ENCODE data around the gene UBAC1. TPM values are rescaled to one million over a fixed set of nuclear protein-coding genes. Genes with fewer than 3 reads are reported as not detected.

Gene UBAC1
- total RNA-seq, 1 experiment from 2014 or later, result 55.6 TPM

- TF ChIP-seq ZMAT4 (CRISPR knock-in tag; IDR thresholded peaks at IDR 0.05), result no peak
- no peak for TF ChIP-seq ATF2 (CRISPR knock-in tag; IDR thresholded peaks at IDR 0.05; ENCODE audit: borderline replicate concordance, low read depth)
- no peak for TF ChIP-seq PRRX2 (CRISPR knock-in tag; IDR thresholded peaks at IDR 0.05)
- TF ChIP-seq NR1H2 (CRISPR knock-in tag; IDR thresholded peaks at IDR 0.05), result no peak
Measured at GRCh38 chr9:136002215-136002614, 41.0 kb upstream of the UBAC1 start (continued).

- H3K4me1 Mint-ChIP-seq, result peaks cover 10% of the 10 kb centered on the region
- H3K27ac Mint-ChIP-seq, result no peak overlapping the region
- DNase-seq (ENCODE audit: low spot score) (no peak), ATAC-seq (peak; percentile 49)
- no peaks in the 10 kb centered on the region for H3K36me3 Mint-ChIP-seq
- no peaks in the 10 kb centered on the region for H3K9me3 Mint-ChIP-seq
- no peak for TF ChIP-seq RELA (CRISPR knock-in tag; IDR thresholded peaks at IDR 0.05; ENCODE audit: borderline replicate concordance)
- TF ChIP-seq ZNF532 (CRISPR knock-in tag; IDR thresholded peaks at IDR 0.05; ENCODE audit: borderline replicate concordance), result no peak
- no peak for TF ChIP-seq E2F4 (CRISPR knock-in tag; IDR thresholded peaks at IDR 0.05; ENCODE audit: borderline replicate concordance, low read depth)
- no peak for TF ChIP-seq TCF7 (CRISPR knock-in tag; IDR thresholded peaks at IDR 0.05; ENCODE audit: low read depth)
- no peak for TF ChIP-seq ZSCAN18 (CRISPR knock-in tag; IDR thresholded peaks at IDR 0.05)
- no peak for TF ChIP-seq GTF2I (CRISPR knock-in tag; conservative IDR thresholded peaks at IDR 0.05)
- TF ChIP-seq AFF4 (CRISPR knock-in tag; IDR thresholded peaks at IDR 0.05; ENCODE audit: borderline replicate concordance), result no peak
- TF ChIP-seq ZNF121 (CRISPR knock-in tag; IDR thresholded peaks at IDR 0.05), result no peak
- TF ChIP-seq PRDM15 (CRISPR knock-in tag; IDR thresholded peaks at IDR 0.05), result no peak
- TF ChIP-seq FOXP1 (CRISPR knock-in tag; IDR thresholded peaks at IDR 0.05; ENCODE audit: borderline replicate concordance), result no peak
- no peak for TF ChIP-seq ZNF317 (CRISPR knock-in tag; IDR thresholded peaks at IDR 0.05; ENCODE audit: borderline replicate concordance, low read depth)
- TF ChIP-seq ZMAT4 (CRISPR knock-in tag; IDR thresholded peaks at IDR 0.05), result no peak
- TF ChIP-seq IRF1 (CRISPR knock-in tag; IDR thresholded peaks at IDR 0.05), result no peak
- no peak for TF ChIP-seq ZBTB21 (CRISPR knock-in tag; IDR thresholded peaks at IDR 0.05; ENCODE audit: borderline replicate concordance)
- H3K27me3 Mint-ChIP-seq (ENCODE audit: low read depth), result no peaks in the 10 kb centered on the region
- POLR2A ChIA-PET, result no interaction called here
- no peak overlapping the region for H3K4me3 Mint-ChIP-seq
- CTCF ChIA-PET, result interaction anchor here (1.0 to 1.5 kb wide), 2 partner anchors 9 to 11 kb away, joined by 4 read pairs; no protein-coding TSS in a partner anchor
Measured at GRCh38 chr9:136001231-136001630, 40.1 kb upstream of the UBAC1 start.

Measured in WTC11 (cell line).